Stimulated activated CD8-positive, alpha-beta memory T cell treated with anti-CD3 and anti-CD28 coated beads, Interleukin-7, amount 100 ng/mL, for 24 hours (primary cell): ENCODE measurements around the gene TM4SF1.
"Not testable (repeated sequence)": the region's sequence is repeated elsewhere in the genome, so short reads cannot be mapped to it uniquely, and the experiment has no call there.

Source experiments
- DNase-seq: peaks from one replicate; pipeline ENCODE4 v3.0.0-alpha.2; 2020; ENCODE audit warnings: low read depth

Gene TM4SF1

GRCh38 chr3:149342413-149343380, 34.8 kb downstream of the TM4SF1 start:
- no peak for DNase-seq

GRCh38 chr3:149340310-149340933, 37.0 kb downstream of the TM4SF1 start:
- DNase-seq = no peak

GRCh38 chr3:149339931-149340309, 37.5 kb downstream of the TM4SF1 start:
- no peak for DNase-seq

- not testable (repeated sequence) for DNase-seq
These were observed 40.0 kb downstream of the TM4SF1 start for GRCh38 chr3:149337486-149337885.

GRCh38 chr3:149336925-149337324, 40.5 kb downstream of the TM4SF1 start:
- no peak for DNase-seq

GRCh38 chr3:149333176-149333859, 44.1 kb downstream of the TM4SF1 start, which contains the start of gene TM4SF18:
TSS of gene TM4SF18 (minus strand) at chr3:149333636. CDS start at chr3:149333382, 254 bp downstream.
- DNase-seq = no peak

GRCh38 chr3:149332771-149333170, 44.7 kb downstream of the TM4SF1 start:
- no peak for DNase-seq

GRCh38 chr3:149332227-149332765, 45.2 kb downstream of the TM4SF1 start:
- no peak for DNase-seq

- no peak for DNase-seq
These were observed 46.1 kb downstream of the TM4SF1 start for GRCh38 chr3:149331396-149331795.

GRCh38 chr3:149330609-149331331, 46.7 kb downstream of the TM4SF1 start:
- DNase-seq = no peak

- DNase-seq = no peak
These were observed 50.3 kb downstream of the TM4SF1 start for GRCh38 chr3:149327156-149327555.

- DNase-seq = no peak
These were observed 51.9 kb downstream of the TM4SF1 start for GRCh38 chr3:149325581-149325980.

GRCh38 chr3:149324332-149324731, 53.1 kb downstream of the TM4SF1 start:
- DNase-seq = no peak

GRCh38 chr3:149321640-149322039, 55.8 kb downstream of the TM4SF1 start:
- no peak for DNase-seq

- no peak for DNase-seq
These were observed 56.3 kb downstream of the TM4SF1 start for GRCh38 chr3:149321136-149321535.

- no peak for DNase-seq
These were observed 57.7 kb downstream of the TM4SF1 start for GRCh38 chr3:149319750-149320149.
